LNCaP clone FGC (cell line): ENCODE results near the gene USP10.

Experiments
- DNase-seq: peaks from one replicate; pipeline ENCODE4 v3.0.0-alpha.2; 2011; ENCODE audit warnings: low read depth
- H3K4me3 ChIP-seq: 2 replicates; pipeline ENCODE4 v1.5.1; 2011; ENCODE audit warnings: mild to moderate bottlenecking, low read depth, low read length, control low read depth
- TF ChIP-seq, protein P1 (sequence below): IDR thresholded peaks from 2 replicates; pipeline ENCODE4 v1.5.1; 2012; ENCODE audit warnings: mild to moderate bottlenecking; ENCODE audit not compliant: control insufficient read depth, insufficient read depth; ENCODE audit errors: extremely low read depth

The USP10 gene

DNA sequence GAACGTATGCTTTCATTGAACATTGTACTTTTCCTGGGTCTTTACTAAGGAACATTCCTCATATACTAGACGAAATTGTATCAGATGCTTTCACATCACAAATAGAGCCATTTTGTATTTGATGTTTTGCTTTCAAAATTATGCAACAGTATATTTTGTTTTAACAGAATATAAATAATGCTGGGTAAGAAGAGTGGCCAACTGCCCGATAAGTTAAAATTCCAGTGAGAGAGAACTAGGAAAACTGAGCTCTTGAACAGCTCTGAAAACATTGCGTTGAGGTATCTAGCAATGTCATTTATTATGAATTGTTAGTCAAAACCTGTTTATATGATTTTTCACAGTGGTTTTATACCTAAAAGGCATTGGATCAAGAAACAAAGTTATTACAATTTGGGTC, 50.8 kb downstream of the USP10 start:
- TF ChIP-seq, protein P1, sequence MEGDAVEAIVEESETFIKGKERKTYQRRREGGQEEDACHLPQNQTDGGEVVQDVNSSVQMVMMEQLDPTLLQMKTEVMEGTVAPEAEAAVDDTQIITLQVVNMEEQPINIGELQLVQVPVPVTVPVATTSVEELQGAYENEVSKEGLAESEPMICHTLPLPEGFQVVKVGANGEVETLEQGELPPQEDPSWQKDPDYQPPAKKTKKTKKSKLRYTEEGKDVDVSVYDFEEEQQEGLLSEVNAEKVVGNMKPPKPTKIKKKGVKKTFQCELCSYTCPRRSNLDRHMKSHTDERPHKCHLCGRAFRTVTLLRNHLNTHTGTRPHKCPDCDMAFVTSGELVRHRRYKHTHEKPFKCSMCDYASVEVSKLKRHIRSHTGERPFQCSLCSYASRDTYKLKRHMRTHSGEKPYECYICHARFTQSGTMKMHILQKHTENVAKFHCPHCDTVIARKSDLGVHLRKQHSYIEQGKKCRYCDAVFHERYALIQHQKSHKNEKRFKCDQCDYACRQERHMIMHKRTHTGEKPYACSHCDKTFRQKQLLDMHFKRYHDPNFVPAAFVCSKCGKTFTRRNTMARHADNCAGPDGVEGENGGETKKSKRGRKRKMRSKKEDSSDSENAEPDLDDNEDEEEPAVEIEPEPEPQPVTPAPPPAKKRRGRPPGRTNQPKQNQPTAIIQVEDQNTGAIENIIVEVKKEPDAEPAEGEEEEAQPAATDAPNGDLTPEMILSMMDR, result no peak
- no peak overlapping the region for H3K4me3 ChIP-seq
- DNase-seq, result no peak

DNA sequence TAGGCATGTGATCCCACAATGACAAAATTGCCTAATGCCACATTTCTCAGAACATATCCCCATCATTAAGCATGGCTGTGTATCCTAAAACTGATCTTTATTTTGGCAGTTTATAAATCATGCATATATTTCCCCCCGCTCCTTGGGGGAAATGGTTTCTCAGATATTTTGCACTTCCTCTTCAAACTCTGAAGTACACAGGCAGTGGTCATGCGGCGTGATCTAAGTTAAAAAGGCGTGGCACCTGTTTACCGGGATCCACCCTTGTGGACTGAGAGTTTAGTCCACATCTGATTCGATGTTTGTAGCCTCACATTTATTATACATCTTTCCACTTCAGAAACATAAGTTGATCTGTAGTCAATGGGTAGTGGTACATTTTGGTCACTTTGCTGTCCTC, 51.4 kb downstream of the USP10 start:
- TF ChIP-seq, protein P1, result no peak
- DNase-seq, result no peak
- H3K4me3 ChIP-seq, result no peak overlapping the region

DNA sequence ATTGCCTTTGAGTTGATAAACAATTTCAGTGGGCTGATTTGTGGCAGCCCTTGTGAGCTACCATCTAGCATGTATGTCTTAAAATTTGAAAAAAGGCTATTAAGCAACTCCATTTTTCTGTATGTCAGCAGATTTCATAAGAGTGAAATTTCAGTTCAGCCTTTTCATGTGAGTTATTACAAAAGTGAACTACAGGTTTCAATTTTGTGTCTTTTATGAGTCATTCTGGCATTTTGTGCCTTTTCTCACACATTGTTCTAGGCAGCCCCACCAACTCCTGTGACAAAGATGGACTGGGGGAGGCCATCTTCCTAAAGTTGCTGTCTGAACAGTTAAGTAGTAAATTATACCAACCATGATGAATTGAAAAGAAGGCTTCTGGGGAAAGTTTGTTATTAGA, 52.1 kb downstream of the USP10 start:
- H3K4me3 ChIP-seq, result no peak overlapping the region
- TF ChIP-seq, protein P1, result no peak
- no peak for DNase-seq

DNA sequence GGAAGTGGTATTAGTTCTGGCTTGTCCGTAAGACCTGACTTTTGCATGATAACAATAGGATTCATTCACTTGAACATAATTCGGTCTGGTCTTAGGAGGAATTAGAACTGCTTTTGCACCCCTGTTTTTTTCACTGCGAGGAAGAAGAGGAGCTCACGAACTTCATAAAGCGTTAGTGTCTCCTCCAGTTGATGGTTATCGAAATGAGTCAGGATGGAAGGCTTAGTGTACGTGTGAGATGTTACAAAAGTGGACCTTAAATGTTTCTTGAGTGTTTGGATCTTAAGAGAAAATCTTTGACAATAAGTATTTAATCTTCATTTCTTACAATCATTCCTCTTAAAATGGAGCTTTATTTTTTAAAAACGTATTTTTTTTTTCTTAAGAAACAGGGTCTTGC, 52.8 kb downstream of the USP10 start:
- TF ChIP-seq, protein P1, result no peak
- DNase-seq, result no peak
- H3K4me3 ChIP-seq, result no peak overlapping the region

DNA sequence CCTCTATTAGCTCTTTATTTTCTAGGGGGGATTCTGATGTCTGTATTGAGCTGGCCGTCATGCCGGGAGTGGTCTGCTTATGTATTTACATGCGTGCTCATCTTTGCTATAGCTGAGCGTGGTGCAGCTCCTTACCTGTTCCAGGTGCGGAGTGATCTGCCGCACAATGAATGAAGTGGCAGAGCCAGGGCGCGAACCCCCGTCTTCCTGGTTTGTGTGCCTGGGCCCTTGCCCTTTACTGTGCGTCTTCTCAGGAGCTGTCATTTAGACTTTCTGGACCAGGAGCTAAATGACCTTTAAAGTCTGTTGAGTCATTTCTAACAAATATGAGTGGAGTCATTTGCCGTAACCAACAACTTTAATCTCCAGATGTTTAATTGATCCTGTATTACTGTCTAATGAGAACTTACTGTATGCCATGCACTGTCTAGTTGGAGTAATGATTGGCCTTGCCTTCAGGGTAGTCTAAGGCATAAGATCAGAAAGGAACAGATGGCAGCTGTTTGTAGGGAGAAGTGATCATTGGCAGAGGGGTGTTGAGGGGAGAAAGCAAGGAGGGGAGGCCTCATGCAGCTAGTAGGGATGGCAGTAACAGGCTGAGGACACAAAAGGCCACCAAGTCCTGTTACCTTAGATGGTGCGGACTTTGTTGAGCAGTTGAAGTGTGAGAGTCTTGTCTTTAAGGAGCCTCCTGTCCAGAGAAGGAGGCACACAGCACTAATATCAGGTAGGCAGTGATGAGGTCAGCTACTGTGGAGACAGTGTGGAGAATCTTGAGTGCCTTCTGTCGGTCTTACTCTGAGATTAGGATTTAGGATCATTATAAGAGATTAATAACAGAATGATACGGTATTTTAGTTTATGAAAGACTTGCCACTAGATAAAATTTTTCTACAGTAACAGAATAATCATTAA, 53.9 kb downstream of the USP10 start:
- DNase-seq, result no peak
- no peak overlapping the region for H3K4me3 ChIP-seq
- TF ChIP-seq, protein P1, result no peak

DNA sequence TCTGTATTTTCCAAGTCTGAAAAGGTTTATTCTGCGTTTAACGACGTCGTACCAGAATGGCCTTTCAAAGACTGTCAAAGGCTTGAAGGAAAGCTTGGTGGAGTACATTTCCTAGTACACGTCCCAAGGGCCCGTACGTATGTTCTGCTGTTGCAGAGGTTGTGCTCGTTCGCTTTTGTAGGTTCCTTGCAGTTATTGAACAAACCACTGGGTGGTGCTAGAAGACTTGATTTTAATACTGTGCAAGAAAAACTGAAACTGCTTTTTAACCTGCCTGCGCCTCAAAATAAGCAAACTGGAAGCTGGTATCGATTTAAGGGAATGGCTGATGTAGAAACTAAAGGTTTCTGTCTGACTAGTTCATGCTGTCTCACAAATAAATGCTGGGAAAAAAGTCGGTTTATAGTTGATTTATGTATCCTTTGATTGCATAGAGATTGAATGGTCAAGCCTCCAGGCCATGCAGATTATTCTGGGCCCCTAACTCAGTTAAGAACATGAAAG, 54.6 kb downstream of the USP10 start:
- DNase-seq, result peak; percentile 77
- no peak overlapping the region for H3K4me3 ChIP-seq
- TF ChIP-seq, protein P1, result peak; percentile 73
